HG02981 (cell line): ENCODE measurements around the gene CATSPER3.

Source experiments
- ATAC-seq: cut with Tn5 transposase; IDR thresholded peaks from one replicate; pipeline ENCODE4 v1.9.1; 2021; ENCODE audit warnings: mild to moderate bottlenecking, moderate library complexity; ENCODE audit not compliant: unreplicated experiment

CATSPER3 gene

DNA sequence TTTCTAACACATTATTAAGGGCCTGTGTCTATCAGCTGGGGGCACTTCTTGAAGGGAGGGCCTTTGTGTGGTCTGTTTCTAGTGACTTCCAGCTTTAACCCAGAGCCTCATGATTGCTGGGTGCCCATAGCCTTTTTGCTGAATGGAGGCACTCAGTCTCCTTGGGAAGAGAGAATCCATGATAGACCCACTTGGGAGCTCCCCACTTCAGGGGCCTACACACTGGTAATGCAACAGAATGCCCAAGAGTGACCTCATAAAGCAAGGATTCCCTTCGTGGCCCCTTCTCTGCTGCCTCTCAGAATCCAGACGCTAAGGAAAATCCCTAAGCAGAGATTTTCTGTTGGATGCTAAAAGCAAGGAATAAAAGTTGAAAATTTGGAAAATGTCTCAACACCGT lies at the start of gene CATSPER3:
Gene CATSPER3, plus strand, starts transcription at position 301 of the 400 bp plus-strand sequence. Its CDS starts 85 bp downstream, at position 386.
- ATAC-seq, result no peak

- ATAC-seq, result no peak
These were observed 48.8 kb upstream of the CATSPER3 start for GRCh38 chr5:134918861-134919260.

GRCh38 chr5:134920848-134921575 lies 46.7 kb upstream of the CATSPER3 start:
- no peak for ATAC-seq

DNA sequence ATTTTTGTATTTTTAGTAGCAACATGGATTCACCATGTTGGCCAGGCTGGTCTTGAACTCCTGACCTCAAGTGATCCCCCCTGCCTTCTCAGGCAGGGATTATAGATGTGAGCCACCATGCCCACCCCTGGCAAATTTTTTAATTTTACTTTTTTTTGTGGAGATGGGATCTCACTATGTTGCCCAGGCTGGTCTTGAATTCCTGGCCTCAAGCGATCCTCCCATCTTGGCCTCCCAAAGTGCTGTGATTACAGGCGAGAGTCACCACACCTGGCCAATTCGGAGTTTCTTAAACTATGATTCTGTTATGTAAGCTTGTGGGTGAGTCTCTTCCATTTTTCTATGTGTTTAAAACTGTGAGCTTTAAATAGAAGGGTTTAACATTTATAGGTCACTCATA lies 35.2 kb upstream of the CATSPER3 start:
- no peak for ATAC-seq

DNA sequence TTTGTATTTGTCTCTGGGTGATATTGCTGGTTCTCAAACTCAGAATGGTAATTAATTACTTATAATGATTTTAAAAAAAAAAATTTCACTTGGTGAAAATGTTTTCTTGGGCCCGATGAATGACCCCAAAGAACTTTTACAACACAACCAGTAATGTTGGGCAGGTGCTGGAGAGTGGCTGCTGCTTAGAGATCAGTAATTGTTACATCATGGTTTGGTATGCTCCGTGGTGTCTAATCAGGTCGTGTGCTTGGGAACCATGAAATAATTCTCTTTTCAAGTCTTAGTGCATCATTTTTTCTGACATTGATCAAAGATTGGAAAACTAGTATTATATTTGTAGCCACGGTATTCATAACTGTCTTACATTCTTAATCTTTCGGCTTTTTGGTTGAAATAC lies 33.5 kb upstream of the CATSPER3 start:
- no peak for ATAC-seq

DNA sequence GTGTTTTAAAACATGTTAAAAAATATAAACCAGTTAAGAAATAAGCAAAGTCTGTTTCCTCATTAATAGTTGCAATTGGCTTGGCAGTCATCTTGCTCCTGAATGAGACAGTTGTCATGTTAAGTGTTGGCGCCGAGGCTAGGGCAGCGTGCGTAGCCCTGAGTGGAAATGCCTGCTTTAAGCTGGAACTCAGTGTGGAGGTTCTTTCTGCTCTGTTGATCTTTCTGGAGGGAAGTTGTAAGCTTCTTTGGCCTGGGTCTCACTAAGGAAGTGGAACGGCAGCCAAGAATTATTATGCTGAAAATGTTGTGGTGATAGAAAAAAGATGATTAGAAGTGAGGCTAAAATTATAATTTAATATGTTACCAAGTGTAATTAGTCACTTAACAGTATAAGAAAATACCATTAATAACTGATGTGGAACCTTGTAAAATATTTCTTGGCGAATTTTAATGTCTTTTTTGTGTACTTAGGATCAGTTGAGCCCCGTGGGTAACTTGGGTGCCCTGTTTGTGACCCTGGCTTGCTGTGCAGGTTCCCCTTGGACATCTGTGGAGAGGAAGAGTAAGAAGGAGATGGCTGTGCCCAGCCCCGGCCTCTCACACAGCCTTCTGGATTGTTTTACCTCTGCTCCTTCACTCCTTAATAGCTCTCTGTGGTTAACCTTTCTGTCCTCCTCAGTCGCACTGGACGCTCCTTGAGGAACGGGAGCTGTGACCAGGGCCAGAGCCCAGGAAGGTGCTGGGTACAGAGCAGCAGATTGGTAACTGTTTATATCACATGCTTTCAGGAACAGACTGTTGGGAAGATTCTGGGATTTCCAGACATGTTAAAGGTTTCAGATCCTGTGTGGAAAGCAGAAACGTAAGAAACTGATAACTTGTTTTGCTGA lies 31.8 kb upstream of the CATSPER3 start:
- no peak for ATAC-seq

- no peak for ATAC-seq
These were observed 30.2 kb upstream of the CATSPER3 start for GRCh38 chr5:134937526-134937925.

DNA sequence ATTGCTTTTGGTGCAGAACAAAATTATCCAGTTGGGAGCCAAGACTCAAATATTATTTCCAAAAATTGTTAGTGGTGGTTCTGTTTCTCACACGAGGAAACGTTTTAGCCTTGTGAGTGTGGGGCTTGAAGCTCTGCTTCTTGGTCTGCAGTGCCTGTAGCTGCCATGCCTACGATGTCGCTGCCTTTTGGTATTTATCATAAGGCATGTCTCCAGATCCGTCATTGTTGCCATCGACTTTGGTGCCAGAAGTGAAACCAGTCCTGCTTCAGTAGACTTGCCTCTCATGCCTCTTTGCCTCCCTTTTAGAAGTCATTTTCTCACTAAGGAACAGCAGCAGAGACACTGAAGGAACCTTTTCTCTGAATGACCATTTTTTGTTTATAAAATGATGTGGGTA lies 29.7 kb upstream of the CATSPER3 start:
- ATAC-seq, result no peak

- ATAC-seq, result no peak
These were observed 28.2 kb upstream of the CATSPER3 start for GRCh38 chr5:134939500-134939899.

GRCh38 chr5:134943547-134943946 lies 24.2 kb upstream of the CATSPER3 start:
- no peak for ATAC-seq

- no peak for ATAC-seq
These were observed 23.1 kb upstream of the CATSPER3 start for GRCh38 chr5:134944630-134945029.

- ATAC-seq, result no peak
These were observed 22.7 kb upstream of the CATSPER3 start for GRCh38 chr5:134945041-134945440.

GRCh38 chr5:134948911-134949310 lies 18.8 kb upstream of the CATSPER3 start:
- ATAC-seq, result no peak

- no peak for ATAC-seq
These were observed 18.4 kb upstream of the CATSPER3 start for GRCh38 chr5:134949316-134949715.

- ATAC-seq, result no peak
These were observed 9.6 kb upstream of the CATSPER3 start for GRCh38 chr5:134957920-134958608.

GRCh38 chr5:134958755-134959154 lies 9.0 kb upstream of the CATSPER3 start:
- ATAC-seq, result no peak

- no peak for ATAC-seq
These were observed 4.6 kb upstream of the CATSPER3 start for GRCh38 chr5:134963098-134963497.

- ATAC-seq, result no peak
These were observed 3.1 kb upstream of the CATSPER3 start for GRCh38 chr5:134964359-134965270.

GRCh38 chr5:134965271-134965825 lies 2.4 kb upstream of the CATSPER3 start:
- no peak for ATAC-seq

DNA sequence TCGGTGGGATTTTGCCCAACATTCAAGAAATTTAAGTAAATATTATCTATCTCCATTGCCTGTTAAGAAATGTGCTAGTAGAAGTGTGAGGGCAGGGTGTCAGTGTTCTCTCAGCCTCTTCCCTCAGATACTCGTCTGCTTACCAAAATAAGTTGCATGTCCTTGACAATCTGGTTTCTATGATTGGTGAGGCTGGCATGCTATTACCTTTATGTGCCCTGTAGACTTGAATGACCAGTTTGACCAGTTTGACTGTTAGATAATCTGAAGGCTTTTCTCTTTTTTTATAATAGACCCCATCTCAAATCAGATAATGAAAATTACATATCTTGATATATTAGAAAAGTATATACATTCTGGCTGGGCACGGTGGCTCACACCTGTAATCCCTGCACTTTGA lies 348 bp downstream of the CATSPER3 start:
- no peak for ATAC-seq
